Measurements from ENCODE around the gene ZBTB16. TPM values are rescaled to one million over a fixed set of nuclear protein-coding genes. Genes with fewer than 3 reads are reported as not detected.

ZBTB16 gene
- total RNA-seq, 2 experiments from 2014 or later = 19.1 to 20.6 TPM

DNA sequence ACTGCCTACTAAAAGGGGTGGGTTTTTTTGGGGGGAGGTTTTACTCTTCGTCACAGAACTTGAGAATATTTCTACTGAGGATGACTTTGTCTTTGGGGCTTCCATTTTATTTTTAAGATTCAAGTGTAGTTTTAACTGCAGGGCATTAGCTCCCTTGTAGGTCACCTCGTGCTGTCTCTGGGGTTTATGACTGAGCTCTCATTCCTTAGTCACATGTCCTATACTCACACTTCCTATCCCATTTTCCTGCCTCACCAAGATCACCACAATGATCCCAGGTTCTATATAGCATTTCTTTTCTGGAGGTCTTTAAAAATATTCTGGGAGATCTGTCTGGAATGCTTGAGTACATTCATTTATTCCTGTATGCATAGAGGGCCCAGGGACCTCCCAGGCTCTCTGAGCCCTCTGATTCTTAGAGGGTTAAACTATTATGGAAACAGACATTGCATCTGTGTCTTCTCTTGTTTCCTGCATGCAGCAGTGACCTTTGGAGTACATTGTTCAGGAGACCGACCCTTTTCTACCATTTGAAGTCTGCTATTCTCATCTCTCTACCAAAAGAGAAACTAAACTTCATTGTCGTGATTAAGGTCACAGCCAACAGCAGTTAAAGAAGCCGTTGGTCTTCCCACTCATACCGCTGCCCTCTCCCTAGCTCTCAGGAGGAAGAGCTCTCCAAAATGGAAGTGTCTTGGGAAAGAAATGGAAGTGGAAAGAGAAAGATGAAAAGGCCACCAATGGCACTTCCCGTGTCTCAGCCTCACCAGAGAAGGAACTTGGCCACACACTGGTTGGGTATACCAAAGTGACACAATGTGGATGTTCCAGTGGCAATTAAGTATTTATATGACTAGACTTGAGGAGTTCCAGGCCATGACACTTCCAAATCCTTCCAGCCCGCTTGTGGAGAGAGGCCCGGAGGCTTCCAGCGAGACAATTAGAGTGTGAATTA lies 77.5 kb downstream of the ZBTB16 start:
- H3K36me3 Mint-ChIP-seq (ENCODE audit: low read depth) = no peaks in the 10 kb centered on the region
- no peak for ATAC-seq (ENCODE audit: poor library complexity)
- H3K4me3 ChIP-seq (ENCODE audit: low read length) = no peak overlapping the region
- CTCF ChIA-PET = no interaction called here
- TF ChIP-seq, protein P1, sequence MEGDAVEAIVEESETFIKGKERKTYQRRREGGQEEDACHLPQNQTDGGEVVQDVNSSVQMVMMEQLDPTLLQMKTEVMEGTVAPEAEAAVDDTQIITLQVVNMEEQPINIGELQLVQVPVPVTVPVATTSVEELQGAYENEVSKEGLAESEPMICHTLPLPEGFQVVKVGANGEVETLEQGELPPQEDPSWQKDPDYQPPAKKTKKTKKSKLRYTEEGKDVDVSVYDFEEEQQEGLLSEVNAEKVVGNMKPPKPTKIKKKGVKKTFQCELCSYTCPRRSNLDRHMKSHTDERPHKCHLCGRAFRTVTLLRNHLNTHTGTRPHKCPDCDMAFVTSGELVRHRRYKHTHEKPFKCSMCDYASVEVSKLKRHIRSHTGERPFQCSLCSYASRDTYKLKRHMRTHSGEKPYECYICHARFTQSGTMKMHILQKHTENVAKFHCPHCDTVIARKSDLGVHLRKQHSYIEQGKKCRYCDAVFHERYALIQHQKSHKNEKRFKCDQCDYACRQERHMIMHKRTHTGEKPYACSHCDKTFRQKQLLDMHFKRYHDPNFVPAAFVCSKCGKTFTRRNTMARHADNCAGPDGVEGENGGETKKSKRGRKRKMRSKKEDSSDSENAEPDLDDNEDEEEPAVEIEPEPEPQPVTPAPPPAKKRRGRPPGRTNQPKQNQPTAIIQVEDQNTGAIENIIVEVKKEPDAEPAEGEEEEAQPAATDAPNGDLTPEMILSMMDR (IDR thresholded peaks at IDR 0.05) = no peak
- intact Hi-C loops (cut with DNase I, micrococcal nuclease) = no loop called here
- H3K9me3 ChIP-seq (ENCODE audit: control insufficient read depth in 1 of 2, insufficient read depth in 1 of 2, low read length in 2 of 2) = no peaks in the 10 kb centered on the region
- peaks cover 18% of the 10 kb centered on the region for H3K4me1 ChIP-seq (ENCODE audit: insufficient read depth, low read length)
- no peak overlapping the region for H3K27ac ChIP-seq (ENCODE audit: low read depth in 1 of 2, low read length in 2 of 2)
- no peaks in the 10 kb centered on the region for H3K9me3 Mint-ChIP-seq
- peak in 1 of 14 experiments; percentile 11 for DNase-seq
- H3K27me3 ChIP-seq (ENCODE audit: control insufficient read depth in 1 of 2, insufficient read depth in 2 of 2, low read length in 2 of 2) = no peaks in the 10 kb centered on the region
- H3K27me3 Mint-ChIP-seq = no peaks in the 10 kb centered on the region
- POLR2A ChIA-PET = no interaction called here
- no peaks in the 10 kb centered on the region for H3K36me3 ChIP-seq (ENCODE audit: insufficient read depth, low read length)
- peak overlapping the region; percentile 35 for H3K4me3 Mint-ChIP-seq
- H3K4me1 Mint-ChIP-seq (ENCODE audit: low read depth) = peaks cover 48% of the 10 kb centered on the region
- H3K27ac Mint-ChIP-seq = peak overlapping the region; percentile 17

DNA sequence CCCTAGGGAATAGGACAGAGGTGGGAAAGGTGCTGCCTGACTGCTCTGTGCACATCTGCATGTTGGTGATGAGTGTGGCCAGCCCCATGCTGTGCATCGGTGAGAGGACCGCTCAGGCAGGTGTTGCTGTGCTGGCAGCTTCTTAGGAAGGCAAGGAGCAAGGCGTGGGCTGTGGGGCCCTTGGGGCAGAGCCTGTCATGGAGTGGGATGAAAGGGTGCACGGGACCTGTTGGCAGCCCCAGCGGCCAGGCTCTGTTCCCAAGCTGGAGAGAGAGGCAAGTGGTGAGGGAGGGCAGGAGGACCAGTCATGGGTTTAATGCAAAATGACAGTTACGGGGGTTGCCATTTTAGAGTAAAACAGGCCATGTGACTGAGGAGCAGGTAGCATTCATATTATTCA lies 78.3 kb downstream of the ZBTB16 start:
- TF ChIP-seq, protein P1 (IDR thresholded peaks at IDR 0.05) = no peak
- Histone ChIP-seq H3K27me3 (ENCODE audit: control insufficient read depth in 1 of 2, insufficient read depth in 2 of 2, low read length in 2 of 2) (no peaks in the 10 kb centered on the region), H3K36me3 (ENCODE audit: insufficient read depth, low read length) (no peaks in the 10 kb centered on the region), H3K4me3 (ENCODE audit: low read length) (no peak overlapping the region), H3K9me3 (ENCODE audit: control insufficient read depth in 1 of 2, insufficient read depth in 1 of 2, low read length in 2 of 2) (no peaks in the 10 kb centered on the region), H3K4me1 (ENCODE audit: insufficient read depth, low read length) (peaks cover 18% of the 10 kb centered on the region), H3K27ac (ENCODE audit: low read depth in 1 of 2, low read length in 2 of 2) (no peak overlapping the region)
- Mint-ChIP-seq H3K27me3 (no peaks in the 10 kb centered on the region), H3K9me3 (no peaks in the 10 kb centered on the region), H3K4me3 (no peak overlapping the region), H3K36me3 (ENCODE audit: low read depth) (no peaks in the 10 kb centered on the region), H3K27ac (no peak overlapping the region), H3K4me1 (ENCODE audit: low read depth) (peaks cover 48% of the 10 kb centered on the region)
- ATAC-seq (ENCODE audit: poor library complexity) (no peak), DNase-seq (no peak)
- intact Hi-C loops (cut with DNase I, micrococcal nuclease) = no loop called here
- CTCF ChIA-PET = no interaction called here
- POLR2A ChIA-PET = no interaction called here

DNA sequence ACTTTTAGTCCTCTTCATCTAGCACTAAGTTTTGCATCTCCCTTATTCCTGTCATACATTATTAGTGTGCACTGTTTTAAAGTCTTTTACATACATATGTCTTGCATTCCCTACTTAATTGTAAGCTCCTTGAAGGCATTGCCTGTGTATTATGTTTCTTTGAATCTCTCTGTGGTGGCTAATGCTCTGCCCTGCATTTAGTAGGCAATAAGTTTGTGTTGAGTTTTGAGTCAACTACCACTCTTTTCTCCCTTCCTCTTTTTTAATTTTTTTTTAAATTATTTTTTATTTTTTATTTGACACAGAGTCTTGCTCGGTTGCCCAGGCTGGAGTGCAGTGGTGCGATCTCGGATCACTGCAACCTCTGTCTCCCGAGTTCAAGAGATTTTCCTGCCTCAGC lies 78.9 kb downstream of the ZBTB16 start:
- no peak overlapping the region for H3K4me3 ChIP-seq (ENCODE audit: low read length)
- intact Hi-C loops (cut with DNase I, micrococcal nuclease) = no loop called here
- H3K27me3 ChIP-seq (ENCODE audit: control insufficient read depth in 1 of 2, insufficient read depth in 2 of 2, low read length in 2 of 2) = no peaks in the 10 kb centered on the region
- Mint-ChIP-seq H3K4me3 (no peak overlapping the region), H3K36me3 (ENCODE audit: low read depth) (no peaks in the 10 kb centered on the region), H3K4me1 (ENCODE audit: low read depth) (peaks cover 53% of the 10 kb centered on the region), H3K27ac (no peak overlapping the region), H3K9me3 (no peaks in the 10 kb centered on the region), H3K27me3 (no peaks in the 10 kb centered on the region)
- TF ChIP-seq, protein P1 (IDR thresholded peaks at IDR 0.05) = no peak
- peaks cover 21% of the 10 kb centered on the region for H3K4me1 ChIP-seq (ENCODE audit: insufficient read depth, low read length)
- POLR2A ChIA-PET = interaction anchor here (0.6 kb wide), 1 partner anchor 39 kb away, joined by 3 read pairs; no protein-coding TSS in a partner anchor
- no peaks in the 10 kb centered on the region for H3K36me3 ChIP-seq (ENCODE audit: insufficient read depth, low read length)
- DNase-seq = no peak
- H3K9me3 ChIP-seq (ENCODE audit: control insufficient read depth in 1 of 2, insufficient read depth in 1 of 2, low read length in 2 of 2) = no peaks in the 10 kb centered on the region
- no peak for ATAC-seq (ENCODE audit: poor library complexity)
- no peak overlapping the region for H3K27ac ChIP-seq (ENCODE audit: low read depth in 1 of 2, low read length in 2 of 2)
- CTCF ChIA-PET = no interaction called here
